Suppressor macrophage treated with lipopolysaccharide for 1 hour (primary cell): ENCODE results near the gene FOXL1.

Experiments used
- DNase-seq, 3 donors: peaks; one replicate each; pipeline ENCODE4 v3.0.0-alpha.2; 2020 to 2022

FOXL1 gene

GRCh38 chr16:86578061-86578599 is at the start of gene FOXL1:
TSS of gene FOXL1 (plus strand) at chr16:86578549. CDS start at chr16:86578724, 175 bp downstream.
- DNase-seq = no peak

GRCh38 chr16:86529160-86529559 is 49.2 kb upstream of the FOXL1 start:
- no peak for DNase-seq

DNA sequence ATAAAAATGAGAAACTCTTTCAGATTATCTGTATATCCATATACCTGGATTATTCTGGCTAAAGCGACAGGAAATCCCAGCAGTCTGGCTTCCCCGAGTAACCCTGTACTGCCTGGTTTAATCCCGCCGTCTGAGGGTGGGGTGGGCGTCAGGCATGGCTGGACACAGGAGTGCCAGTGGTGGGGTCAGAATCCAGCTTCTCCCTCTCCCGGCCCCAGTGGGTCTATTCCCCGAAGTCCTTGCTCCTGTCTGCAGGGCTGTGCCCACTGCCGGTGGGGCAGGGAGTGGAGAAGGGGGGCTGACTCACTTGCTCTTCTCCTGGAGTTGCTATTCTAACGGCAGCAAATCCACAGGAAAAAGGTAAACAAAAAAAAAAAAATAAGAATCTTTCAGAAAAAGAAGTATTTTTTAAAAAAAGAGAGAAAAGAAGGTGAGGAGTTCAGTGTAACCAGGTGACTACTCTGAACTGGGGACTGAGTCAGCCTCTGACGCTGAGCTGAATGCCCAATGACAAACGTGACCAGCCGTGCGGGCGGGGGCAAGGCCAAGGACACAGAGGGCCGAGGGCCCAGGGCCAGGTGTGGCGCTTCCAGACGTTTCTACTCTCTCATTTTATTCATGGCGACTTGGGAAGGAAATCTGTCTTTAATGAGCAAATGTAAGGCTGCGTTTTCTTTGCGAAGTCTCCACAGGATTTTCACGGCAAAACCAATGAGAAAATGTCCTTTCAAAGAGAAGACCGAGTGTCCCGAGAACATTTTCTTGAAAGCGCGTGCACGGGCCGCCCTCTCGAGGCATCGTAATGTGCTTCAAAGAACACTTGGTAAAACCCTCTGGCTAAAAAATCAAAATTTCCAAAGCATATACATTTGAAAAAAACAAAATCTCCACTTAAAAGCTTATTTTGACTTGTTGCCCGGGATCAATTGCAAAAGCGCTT is 47.8 kb upstream of the FOXL1 start:
- no peak for DNase-seq

GRCh38 chr16:86531191-86531545 is 47.2 kb upstream of the FOXL1 start:
- DNase-seq = no peak

GRCh38 chr16:86531641-86532525 is 46.5 kb upstream of the FOXL1 start:
- no peak for DNase-seq

- no peak for DNase-seq
Observed at GRCh38 chr16:86532526-86532815, 45.9 kb upstream of the FOXL1 start.

DNA sequence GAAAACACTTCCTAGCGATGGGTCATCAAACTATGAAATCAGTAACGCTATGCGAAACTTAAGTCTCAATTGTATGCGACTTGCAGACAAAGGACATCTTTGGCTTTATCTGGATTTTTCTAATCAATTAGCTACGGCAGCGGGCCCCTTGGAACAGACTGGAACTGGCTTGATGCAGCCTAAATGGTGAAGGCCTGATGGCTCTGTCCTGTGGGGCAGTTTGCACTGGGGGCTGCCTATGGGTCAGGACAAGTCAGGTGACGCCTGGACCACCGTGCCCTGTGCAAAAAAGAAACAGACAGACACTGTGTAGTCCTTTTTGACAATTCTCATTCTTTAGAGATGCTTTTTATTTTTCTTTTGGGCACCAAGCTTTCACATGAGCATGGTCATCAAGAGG is 45.3 kb upstream of the FOXL1 start:
- no peak for DNase-seq

- no peak for DNase-seq
Observed at GRCh38 chr16:86533767-86534351, 44.5 kb upstream of the FOXL1 start.

- no peak for DNase-seq
Observed at GRCh38 chr16:86534779-86535615, 43.4 kb upstream of the FOXL1 start.

DNA sequence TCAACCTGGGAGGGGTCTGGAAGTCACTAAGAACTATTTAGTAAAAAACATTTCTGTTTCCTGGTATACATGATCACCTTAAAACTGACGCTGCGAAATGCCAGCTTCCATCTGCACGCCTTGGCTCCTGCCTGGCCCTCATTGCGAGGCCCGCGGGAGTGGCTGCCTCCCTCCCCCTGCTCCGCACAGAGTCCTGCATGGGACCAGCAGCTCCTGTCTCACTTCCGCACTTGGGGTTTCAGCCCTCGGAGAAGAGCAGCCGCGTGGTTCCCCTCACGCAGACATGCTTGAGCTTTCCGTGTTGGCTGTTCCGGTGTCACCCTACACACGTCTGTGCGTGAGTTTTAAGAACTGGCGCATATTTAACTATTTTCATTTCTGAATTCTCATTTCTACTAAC is 41.7 kb upstream of the FOXL1 start:
- no peak for DNase-seq

GRCh38 chr16:86537486-86537885 is 40.9 kb upstream of the FOXL1 start:
- DNase-seq = no peak

- DNase-seq = no peak
Observed at GRCh38 chr16:86538196-86538780, 40.1 kb upstream of the FOXL1 start.

DNA sequence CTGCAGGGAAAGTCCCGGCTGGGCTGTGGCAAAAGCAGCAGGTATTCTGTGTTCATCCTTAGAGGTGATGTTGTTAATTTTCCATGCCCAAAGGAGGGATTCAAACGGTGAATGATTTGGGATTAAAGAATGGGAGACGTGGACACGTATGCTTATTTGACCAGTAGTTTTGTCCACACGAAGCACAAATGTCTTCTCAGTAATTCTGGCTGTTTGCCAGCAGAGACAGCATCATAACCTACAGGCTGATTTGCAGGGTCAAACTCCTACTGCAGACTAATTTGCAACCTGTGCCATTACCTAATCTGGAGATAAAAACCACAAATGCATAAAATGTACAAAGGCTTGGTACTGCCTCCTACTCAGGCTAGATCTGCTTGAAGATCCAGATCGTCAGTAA is 37.5 kb upstream of the FOXL1 start:
- DNase-seq = no peak

DNA sequence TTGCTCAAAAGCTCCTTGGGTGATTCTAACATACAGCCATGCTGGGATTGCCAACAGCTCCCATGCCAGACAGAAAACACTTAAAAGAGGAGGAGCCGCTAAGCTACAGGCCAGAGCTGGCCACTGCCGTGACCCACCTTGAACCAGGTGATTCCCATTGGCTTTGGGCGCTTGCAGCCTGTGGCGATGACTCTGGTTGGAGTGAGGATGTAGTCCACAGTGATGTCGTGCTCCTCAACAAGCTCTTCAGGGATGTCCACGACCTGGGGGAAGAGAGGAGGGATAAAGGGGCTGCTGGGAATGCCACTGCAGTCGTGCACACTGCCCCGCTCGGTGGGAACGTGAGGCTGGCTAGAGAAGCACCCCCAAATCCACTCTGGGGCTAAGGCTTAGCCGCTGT is 36.8 kb upstream of the FOXL1 start:
- DNase-seq = no peak

DNA sequence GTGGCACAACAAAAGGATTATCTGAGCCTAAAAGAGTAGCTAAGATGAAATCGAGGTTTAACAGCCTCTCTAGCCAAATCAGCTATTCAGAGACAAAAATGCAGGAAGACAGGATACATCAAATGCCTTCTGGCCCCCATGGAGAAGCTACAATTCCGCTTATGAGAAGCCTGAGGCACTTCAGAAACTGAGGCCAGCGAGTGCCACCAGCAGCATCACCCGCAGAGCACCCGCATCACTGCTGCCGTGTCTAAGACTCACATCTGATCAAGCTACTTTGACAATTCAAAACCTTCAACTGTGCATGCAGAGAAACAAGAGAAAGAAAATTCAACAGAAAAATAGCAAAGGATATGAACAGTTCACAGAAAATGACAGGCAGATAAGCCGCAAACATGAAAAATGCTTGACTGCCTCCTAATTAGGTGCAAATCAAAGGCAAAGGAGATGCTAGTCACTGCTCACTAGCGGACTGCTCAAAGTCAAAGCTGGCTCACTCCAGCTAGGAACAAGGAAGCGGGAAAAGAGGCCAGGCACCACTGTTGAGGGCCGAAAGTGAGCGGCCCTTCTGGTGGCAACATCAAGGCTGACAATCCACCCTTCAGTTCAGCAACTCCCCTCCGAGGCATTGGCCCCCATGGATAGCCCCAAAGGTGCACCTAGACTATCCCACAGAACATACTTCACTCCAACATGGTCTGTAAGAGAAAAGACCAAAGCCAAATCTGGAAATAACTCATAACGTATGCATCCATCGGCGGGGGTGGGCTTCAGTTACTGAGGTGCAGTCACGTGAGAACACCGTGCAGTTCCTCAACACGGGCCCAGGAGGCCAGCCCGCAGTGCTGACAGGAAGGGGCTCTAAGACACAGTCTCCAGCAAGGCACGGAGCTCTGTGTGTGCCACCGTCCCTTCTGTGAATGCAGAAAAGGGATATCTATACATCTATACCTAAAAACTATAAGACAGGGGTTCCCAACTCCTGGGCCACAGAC is 35.3 kb upstream of the FOXL1 start:
- DNase-seq = no peak

DNA sequence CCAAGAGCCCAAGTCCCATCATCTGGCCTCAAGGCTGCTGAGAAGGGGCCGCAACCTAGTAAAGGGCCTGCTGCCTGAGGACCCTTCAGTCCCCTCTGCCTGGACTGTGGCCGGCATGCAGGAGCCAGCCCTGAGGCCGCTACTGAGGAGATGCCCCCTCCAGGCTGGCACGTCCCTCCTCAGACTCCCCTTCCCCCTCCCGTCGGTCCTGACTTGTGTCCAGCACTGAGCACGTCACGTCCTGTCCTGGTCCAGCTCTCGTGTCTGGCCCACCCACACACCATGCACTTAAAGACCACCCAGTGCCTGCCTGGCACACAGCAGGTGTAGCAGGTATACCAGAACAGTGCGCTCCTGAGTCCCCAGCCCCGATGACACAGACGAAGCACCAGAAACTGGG is 32.9 kb upstream of the FOXL1 start:
- DNase-seq = no peak

GRCh38 chr16:86545954-86546637 is 32.3 kb upstream of the FOXL1 start:
- DNase-seq = no peak

GRCh38 chr16:86546638-86547013 is 31.7 kb upstream of the FOXL1 start:
- DNase-seq = no peak

- DNase-seq = no peak
Observed at GRCh38 chr16:86547286-86547685, 31.1 kb upstream of the FOXL1 start.
